COLO668 (cell line): ENCODE results near the gene MT1F.
"Not testable (repeated sequence)": the region's sequence is repeated elsewhere in the genome, so short reads cannot be mapped to it uniquely, and the experiment has no call there.

ENCODE experiments used
- DNase-seq: peaks from one replicate; lab custom pipeline; 2025; ENCODE audit not compliant: unreplicated experiment; lab: John Stamatoyannopoulos, UW

Gene MT1F

GRCh38 chr16:56670620-56670934 is 12.8 kb downstream of the MT1F start:
- DNase-seq: no peak

GRCh38 chr16:56671691-56672090 is 13.9 kb downstream of the MT1F start:
- DNase-seq: not testable (repeated sequence)

GRCh38 chr16:56672171-56672570 is 14.4 kb downstream of the MT1F start:
- DNase-seq: not testable (repeated sequence)

- DNase-seq: no peak
Observed at GRCh38 chr16:56672761-56673536, 15.2 kb downstream of the MT1F start.

GRCh38 chr16:56673921-56674320 is 16.2 kb downstream of the MT1F start:
- DNase-seq: no peak

- not testable (repeated sequence) for DNase-seq
Observed at GRCh38 chr16:56674570-56674969, 16.8 kb downstream of the MT1F start.

- DNase-seq: no peak
Observed at GRCh38 chr16:56675685-56676210, 18.0 kb downstream of the MT1F start.

GRCh38 chr16:56677474-56677873 is 19.7 kb downstream of the MT1F start:
- no peak for DNase-seq

GRCh38 chr16:56679078-56679730 is 21.4 kb downstream of the MT1F start:
- DNase-seq: no peak

GRCh38 chr16:56679818-56680217 is 22.1 kb downstream of the MT1F start:
- DNase-seq: no peak

GRCh38 chr16:56681939-56682702 is 24.4 kb downstream of the MT1F start, which contains the start of gene MT1X:
MT1X (plus strand) TSS chr16:56682470; CDS start chr16:56682541, 71 bp downstream.
- peak; percentile 86 for DNase-seq

- DNase-seq: no peak
Observed at GRCh38 chr16:56682703-56683397, 25.1 kb downstream of the MT1F start.

- DNase-seq: no peak
Observed at GRCh38 chr16:56683424-56684172, 25.8 kb downstream of the MT1F start.

- no peak for DNase-seq
Observed at GRCh38 chr16:56684256-56684925, 26.6 kb downstream of the MT1F start.

- no peak for DNase-seq
Observed at GRCh38 chr16:56684926-56685590, 27.3 kb downstream of the MT1F start.

- no peak for DNase-seq
Observed at GRCh38 chr16:56686758-56687157, 29.0 kb downstream of the MT1F start.

GRCh38 chr16:56688762-56689161 is 31.0 kb downstream of the MT1F start:
- DNase-seq: no peak

GRCh38 chr16:56689171-56689570 is 31.4 kb downstream of the MT1F start:
- DNase-seq: no peak

GRCh38 chr16:56690420-56691122 is 32.8 kb downstream of the MT1F start:
- DNase-seq: no peak
